Stimulated activated CD8-positive, alpha-beta memory T cell treated with anti-CD3 and anti-CD28 coated beads, Interleukin-12 subunit alpha, Interleukin-12 subunit beta, amount 100 ng/mL, for 4 hours (primary cell): ENCODE results near the gene PARP11.

Source experiments
- DNase-seq: peaks from one replicate; pipeline ENCODE4 v3.0.0-alpha.2; 2020; ENCODE audit warnings: low read depth

Gene PARP11, protein sequence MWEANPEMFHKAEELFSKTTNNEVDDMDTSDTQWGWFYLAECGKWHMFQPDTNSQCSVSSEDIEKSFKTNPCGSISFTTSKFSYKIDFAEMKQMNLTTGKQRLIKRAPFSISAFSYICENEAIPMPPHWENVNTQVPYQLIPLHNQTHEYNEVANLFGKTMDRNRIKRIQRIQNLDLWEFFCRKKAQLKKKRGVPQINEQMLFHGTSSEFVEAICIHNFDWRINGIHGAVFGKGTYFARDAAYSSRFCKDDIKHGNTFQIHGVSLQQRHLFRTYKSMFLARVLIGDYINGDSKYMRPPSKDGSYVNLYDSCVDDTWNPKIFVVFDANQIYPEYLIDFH

DNA sequence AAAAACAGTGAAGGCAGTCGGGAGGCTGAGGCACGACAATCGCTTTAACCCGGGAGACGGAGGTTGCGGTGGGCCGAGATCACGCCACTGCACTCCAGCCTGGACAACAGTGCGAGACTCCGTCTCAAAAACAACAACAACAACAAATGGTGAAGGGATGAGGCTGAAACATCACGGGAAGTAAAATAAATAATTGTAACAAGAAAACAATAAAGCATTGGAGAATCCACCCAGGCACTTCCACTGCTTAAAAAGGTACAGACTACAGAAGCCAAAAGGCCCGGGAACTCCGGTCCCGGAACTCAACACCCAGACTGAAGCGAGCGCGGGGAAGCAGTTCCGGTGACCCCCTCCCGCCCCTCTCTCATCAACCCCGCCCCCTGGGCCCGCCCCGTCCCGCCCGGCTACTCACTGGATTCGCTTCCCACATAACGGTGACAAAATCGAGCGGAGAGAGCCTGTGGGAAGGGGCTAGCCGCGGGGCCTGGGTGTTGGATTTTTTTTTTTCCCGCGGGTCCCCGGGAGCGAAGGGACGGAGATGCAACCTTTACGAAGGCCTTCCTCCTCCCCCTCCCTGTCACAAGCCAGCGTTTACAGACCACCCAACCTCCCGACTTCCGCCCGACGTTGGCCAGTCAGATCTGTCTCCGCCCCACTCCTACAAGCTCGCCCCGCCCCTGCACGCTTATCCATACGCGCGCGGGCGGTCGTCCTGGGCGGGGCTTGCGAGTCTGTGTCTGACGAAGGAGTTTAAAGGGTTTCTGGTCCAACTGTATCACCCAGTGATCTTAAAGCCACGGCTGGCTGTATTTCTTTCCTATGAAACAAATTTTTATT lies at the start of gene PARP11:
Gene PARP11, minus strand, starts transcription at position 600 of the 837 bp plus-strand sequence. Its CDS starts 170 bp downstream, at position 430.
- DNase-seq: peak; percentile 94

DNA sequence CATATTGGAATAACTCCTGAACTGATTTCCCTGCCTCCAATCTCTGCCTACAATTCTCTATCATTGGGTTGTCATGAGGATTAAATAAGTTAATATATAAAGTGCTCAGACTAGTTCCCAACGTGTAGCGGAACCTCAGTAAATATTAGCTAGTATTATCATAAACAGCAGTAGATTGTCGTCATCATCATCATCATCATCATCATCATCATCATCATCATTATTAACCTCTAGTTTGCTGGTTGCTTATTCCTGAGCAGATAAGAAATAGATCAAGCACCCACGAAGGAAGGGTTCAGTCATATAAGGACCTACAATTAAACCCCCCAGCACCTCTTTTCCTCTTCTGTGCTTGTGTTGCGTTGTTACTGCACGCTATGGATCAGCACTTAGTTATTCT lies 48.8 kb upstream of the PARP11 start:
- no peak for DNase-seq

DNA sequence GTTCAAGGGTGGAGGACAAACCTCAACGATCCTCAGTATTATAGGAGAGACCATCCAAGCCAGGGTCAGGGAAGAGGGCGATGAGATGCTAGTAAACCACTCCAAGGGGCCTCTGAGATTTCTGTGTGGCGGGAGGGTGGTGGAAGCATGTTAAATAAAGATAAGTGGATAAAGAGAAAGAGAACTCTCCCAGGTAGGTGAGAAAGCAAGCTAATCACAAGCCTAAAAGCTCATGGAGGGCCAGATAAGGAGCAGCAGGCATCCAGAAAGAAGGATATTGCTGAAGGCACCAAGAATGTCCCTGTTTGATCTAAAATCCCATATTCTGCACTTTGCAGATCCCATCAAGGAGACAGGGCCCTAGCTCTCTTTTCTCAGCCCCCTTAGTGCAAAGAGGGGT lies 48.3 kb upstream of the PARP11 start:
- DNase-seq: no peak

DNA sequence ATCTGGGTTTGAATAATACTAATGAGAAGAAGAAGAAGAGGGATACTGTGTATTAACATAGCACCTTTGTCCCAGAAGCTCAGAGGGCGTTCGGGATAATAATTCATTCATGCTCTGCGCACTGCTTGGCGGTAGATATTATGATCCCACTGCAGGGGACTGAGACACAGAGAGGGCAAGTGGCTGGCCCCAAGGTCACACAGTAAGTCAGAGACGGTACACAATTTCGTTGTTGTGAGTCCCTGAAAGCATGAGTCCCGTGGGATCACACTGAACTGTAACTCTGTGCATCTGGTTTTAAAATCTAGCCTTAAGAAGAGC lies 47.9 kb upstream of the PARP11 start:
- no peak for DNase-seq

DNA sequence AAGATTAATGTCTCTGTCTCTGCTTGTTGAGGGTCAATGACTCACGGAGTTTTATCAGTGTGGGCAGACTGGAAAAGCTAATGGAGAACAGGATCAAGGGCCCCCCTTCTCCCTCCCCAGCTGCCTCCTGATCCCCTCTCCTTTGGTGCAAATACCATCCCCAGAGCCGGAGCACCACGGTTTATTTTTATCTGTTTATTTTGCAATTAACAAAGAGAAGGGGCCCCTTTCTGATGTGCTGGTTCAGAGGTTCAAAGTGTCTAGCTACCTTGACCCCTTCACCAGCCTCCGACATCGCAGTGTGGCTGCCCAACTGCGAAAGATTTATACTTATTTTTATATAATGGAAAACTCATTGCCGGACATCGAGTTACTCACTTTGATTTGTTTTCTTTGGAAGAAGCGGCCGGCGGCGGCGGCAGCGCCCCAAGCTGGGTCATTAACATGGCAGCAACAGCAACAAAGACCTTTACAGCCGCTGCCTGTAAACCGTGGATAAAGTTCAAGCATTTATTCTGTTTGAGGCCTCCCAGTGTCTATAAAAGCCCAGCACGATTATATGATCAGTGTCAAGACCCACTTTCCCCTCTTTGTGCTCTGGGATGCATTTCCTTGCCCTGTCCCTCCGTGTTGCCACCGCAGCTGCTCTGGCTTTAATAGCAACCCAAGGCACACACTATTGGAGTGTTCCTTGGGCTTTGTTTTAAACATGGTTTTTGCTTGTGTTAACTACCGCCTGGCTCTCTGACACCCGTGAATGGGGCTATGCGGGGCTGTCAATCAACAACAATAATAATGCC lies 47.4 kb upstream of the PARP11 start:
- DNase-seq: no peak

DNA sequence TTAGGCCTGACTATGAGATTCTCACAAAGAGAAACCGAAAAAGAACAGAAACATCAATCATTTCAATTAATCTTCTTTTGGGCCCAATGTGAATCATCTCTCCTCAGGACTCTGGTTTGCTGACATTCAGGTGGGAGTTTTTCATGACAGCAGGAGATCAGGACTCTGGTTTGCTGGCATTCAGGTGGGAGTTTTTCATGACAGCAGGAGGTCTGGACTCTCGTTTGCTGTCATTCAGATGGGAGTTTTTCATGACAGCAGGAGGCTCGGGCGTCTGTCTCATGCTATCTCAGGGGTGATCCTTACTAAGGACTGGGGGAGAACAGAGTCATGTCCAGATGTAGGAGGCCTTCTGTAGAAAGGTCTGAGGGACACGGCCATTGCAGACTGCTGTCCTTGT lies 40.1 kb upstream of the PARP11 start:
- DNase-seq: no peak

DNA sequence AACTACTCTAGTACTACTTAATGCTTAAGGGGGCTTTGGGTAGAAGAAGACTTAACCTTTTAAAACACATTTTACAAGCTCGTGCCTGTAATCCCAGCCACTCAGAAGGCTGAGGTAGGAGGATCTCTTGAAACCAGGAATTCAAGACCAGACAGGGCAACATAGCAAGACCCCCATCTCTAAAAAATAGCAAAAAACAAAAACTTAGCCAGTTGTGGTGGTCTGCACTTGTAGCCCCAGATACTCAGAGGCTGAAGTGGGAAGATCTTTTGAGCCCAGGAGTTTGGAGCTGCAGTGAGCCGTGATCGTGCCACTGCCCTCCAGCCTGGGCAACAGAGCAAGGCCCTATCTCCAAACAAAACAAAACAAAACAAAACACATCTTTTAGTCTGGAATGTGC lies 39.7 kb upstream of the PARP11 start:
- DNase-seq: no peak

DNA sequence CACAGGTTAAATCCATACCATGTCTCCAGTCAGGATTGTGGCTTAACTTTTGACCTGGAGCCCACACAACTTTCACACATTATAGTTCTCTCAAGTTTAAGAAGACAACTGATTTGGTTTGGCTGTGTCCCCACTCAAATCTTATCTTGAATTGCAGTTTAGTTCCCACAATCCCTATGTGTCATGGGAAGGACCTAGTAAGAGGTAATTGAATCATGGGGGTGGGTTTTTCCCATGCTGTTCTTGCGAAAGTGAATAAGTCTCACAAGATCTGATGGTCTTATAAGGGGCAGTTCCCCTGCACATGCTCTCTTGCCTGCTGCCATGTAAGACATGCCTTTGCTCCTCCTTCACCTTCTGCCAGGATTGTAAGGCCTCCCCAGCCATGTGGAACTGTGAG lies 38.2 kb upstream of the PARP11 start:
- no peak for DNase-seq

DNA sequence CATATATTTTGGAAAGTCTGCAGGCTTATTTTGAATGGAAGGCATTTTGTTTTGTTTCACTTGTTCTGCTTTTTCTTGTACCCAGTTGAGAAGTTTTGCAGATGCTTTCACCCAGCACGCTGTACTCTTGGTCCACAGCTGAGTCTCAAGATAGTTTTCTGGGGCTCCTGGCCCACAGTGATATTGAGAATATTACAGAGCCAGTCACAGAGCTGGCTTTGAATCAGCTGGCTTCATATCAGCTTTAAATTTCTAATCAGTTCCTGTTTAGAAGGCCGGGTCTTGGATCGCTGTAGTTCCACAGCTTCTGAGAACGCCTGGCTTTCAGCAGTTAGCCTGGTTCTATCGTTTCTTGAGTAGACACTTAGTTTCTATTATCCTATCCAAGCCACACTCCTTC lies 32.5 kb upstream of the PARP11 start:
- DNase-seq: no peak

DNA sequence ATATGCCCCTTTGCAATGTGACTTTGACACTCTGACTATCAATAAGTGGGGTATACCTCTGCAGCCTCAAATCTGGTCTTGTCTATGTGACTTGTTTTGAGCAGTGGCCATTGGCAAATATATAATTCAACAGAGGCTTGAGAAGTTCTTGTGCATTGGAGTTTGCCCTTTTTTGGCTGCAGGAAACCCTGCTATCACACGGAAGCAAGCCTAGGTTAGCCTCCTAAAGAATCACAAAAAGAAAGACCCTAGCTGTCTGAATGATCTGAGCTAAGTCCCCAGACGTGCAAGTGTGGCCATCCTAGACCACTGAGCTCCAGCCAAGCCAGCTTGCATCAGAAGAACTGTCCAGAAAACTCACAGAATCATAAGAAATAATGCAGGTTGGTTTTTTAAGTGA lies 31.8 kb upstream of the PARP11 start:
- DNase-seq: no peak

DNA sequence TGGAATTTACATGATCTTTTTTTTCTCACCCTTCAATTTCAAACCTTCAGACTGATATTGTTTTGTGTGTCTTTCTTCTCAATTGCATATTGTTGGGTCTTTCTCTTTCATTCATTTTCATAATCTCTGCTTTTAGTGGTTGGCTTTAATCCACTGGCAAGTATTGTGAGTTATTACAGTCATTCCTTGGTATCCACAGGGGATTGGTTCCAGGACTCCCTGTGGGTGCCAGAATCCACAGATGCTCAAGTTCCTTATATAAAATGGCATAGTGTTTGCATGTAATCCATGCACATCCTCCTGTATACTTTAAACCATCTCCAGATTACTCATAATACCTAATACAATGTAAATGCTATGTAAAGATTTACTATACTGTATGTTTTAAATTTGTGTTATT lies 29.7 kb upstream of the PARP11 start:
- no peak for DNase-seq

DNA sequence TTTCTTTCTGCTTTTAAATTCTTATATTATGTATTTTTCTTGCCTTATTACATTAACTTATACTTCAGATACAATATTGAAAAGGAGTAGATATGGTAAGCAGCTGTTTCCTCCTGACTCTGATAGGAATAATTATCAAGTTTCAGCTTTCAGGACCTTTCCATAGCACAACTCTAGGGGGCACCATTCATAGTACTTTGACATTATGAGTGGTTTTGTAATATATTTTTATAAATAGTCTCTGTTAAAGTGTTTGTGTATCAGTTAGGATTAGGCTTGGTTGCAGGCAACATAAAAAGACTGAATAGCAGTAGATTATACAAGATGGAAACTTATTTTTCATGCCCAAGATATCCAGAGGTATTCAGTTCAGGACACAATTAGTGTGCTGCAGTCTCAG lies 27.9 kb upstream of the PARP11 start:
- DNase-seq: no peak

DNA sequence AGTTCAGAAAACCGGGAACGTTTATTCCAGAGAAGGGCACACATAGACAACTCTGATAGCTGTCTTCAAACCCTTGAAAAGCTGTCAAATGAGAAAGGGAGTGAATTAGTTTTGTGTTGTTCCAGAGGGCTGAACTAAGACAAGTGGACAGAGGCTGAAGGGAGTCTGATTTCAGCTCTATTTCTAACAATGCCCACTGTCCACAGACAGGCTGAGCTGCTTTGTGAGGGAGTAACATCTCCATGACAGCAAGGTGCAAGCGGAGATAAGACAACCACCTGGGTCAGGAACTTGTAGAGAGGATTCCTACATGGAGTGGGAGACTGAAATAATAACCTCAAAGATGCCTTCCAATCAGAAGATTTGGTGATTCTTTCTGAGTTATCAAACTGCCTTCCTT lies 25.6 kb upstream of the PARP11 start:
- DNase-seq: no peak

DNA sequence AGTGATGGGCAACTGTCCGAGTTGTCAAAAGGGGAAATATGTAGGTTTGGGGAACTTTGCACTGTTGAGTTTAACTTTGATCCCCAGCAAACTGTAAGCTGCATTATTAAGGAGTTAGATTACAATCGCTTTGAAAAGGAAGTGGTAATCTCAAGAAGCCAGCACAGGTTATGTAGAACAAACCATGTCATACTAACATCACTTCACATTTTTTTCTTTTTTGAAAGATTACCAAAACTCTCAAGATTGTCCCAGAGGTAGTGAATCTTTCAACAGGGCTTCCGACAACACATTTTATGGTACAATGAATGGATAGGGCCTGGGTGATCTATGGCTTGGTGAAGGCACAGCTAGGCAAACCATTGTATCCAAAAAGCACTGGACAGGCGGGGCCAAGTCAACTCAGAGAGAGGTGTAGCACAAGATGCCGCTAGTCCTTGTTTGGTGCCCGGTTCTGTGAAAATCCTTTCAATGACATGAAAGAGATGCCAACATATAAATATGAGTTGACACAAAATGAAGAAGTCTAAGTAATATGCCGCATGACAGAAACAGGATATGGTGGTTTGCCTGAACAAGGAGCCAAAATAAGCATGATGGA lies 24.3 kb upstream of the PARP11 start:
- no peak for DNase-seq

DNA sequence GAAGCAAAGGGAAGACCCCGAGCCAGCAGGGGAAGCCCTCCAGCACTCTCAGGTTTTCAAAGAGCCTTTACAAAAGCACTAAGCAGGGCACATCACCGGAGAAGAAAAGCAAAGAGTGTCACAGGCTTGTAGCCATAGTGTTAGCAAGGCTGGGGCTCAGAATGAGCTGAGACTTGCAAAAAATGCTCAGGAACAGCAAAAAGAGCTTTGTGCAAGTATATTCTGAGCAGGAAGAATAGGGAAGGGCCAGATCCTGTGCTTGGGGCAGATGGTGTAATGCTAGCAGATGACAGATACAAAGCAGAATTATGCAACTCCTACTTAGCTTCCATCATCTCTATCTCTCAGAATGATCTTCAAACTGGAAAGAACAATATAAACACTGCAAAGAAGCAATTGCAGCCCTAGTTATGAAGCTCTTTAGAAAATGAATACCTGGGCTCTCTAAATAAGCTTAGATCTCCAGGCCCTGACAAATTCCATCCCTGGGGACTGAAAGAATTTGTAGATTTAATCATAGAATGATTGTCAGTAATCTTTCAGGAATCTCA lies 23.7 kb upstream of the PARP11 start:
- no peak for DNase-seq

DNA sequence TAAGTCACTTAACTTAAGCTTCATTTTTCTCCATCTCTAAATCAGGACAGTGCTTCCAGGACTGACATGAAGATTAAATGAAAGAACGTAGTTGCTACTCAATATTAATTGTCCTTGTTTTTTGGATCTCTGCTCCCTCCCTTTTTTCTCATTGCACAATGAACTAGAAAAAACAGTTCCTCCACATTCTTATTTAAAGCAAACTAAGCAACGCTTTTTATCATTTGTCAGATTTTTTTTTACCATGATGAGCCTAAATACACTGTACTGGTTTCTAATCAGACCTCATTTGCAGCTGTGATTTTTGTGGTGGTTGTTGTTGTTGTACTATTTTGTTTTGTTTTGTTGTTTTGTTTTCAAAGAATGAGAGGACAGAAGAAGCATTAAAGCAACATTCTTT lies 23.2 kb upstream of the PARP11 start:
- no peak for DNase-seq

DNA sequence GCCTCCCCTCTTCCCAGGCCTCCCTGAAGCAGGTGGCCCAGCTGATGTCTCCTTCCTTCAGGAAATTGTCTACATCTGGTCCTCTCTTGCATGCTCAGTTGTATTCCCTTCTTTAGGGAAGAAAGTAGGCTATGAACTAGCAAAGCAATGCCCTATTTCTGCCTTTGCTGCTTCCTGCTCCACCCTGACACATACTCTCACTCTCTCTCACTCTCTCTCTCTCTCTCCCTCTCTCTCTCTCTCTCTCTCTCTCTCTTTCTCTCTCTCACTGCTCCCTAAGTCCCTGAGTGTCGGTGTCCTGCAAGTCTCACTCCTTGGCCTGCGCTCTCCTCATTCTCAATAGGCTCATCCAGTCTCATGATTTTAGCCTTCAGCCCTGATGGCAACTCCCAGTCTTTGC lies 19.4 kb upstream of the PARP11 start:
- DNase-seq: no peak

DNA sequence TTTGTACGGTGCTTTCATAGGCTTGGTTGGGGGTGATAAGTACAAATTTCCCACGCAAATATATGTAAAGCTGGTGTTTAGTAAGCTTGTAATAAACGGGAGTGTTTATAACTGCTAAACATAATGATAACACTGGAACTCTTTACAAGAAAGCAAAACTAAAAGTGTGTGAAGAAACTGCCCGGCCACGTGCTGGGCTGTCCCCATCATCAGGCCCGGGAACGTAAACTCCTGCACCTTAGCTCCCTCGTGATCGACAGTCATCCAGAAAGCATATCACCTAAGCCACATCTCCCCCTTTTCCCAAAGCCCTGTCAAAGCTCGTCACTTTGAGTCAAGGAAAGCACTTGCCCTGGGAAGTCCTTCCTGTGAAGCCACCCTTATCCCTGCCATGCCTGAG lies 18.0 kb upstream of the PARP11 start:
- no peak for DNase-seq

DNA sequence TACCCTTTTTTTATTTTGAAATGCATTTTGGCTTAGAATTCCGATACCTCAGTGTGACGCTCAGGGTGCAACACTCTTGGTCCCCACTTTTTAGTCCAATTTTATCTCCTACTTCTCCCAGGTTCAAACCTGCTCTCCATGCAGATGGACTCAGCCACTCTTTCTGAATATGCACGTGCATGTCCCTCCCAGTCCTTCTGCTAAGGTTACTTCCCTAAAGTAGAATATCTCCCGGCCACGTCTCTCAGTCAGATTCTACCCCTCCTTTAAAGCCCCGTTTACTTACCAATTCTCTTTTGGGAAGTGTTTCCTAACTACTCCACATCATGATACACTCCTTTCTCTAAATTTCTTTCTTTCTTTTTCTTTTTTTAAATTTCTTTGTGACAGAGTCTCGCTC lies 15.5 kb upstream of the PARP11 start:
- no peak for DNase-seq

DNA sequence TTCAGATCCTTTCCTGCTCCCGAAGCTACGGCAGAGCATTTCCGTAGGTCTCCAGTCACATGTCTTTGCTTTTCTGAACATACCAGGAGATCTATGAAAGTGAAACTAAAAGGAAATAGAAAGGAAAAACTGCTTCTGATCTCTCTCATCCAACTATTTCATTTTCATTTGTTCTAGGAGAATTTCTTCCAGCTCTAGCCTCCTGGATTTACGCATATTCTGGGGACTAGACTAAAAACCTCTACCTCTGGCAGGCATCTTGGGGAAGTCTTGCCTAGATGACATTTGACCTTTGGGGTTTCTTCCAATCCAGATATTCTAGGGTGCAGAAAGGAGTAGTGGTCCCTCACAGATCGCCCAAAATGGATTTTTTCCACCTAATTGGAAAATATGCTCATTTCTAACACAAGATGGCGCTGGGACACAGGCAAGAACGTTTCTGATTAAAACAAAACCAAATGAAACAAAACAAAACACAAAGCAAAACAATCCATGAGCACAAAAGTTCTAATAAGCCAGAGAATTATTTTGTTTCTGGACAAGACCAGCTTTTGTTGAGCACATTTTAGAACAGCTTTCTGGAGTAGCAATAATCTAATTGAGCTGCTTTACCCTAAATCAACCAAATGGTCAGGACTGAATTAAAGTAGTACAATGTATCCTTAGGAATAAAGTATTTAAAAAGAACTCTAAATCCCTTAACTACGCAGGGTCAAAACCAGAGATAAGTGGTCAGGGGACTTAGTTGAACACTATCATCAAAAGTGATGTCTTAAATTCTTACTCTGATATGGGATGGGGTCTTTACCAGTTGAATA lies 12.3 kb upstream of the PARP11 start:
- no peak for DNase-seq

DNA sequence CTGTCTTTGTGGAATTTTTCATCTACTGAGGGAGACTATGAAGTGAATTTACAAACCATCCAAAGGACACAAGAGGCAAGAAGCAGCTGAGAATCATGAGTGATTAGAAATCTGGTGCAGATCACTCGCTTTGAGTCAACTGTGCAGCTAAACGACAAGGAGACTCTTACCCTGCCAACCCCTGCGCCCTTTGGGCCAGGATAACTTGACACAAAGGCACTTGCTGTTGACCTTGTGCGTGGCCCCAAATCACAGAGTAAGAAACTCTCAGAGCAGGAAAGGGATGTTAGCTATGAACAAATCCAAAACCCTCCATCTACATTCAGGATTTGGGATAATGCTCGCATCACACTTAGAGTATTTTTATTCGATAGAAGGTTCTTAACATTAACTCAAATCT lies 11.5 kb upstream of the PARP11 start:
- no peak for DNase-seq
